Fibroblast of lung (primary cell): ENCODE measurements around the gene CTNNA1.

Source experiments
- CTCF ChIP-seq, 2 donors: IDR thresholded peaks in 1 of 2; conservative IDR thresholded peaks in 1 of 2; 1 replicate in 1 of 2; 2 replicates in 1 of 2; pipeline ENCODE4 v1.5.1; 2011 to 2012; ENCODE audit warnings: low read length in 2 of 2, control low read depth in 1 of 2, inconsistent platforms in 1 of 2, low read depth in 1 of 2, mild to moderate bottlenecking in 1 of 2
- EZH2 ChIP-seq: IDR thresholded peaks from 2 replicates; pipeline ENCODE4 v1.5.1; 2012; ENCODE audit warnings: low read length, control low read depth, mild to moderate bottlenecking; ENCODE audit errors: missing control alignments

- TF ChIP-seq CTCF (conservative IDR thresholded peaks at IDR 0.05 in 1 of 2, IDR thresholded peaks at IDR 0.05 in 1 of 2; ENCODE audit: low read depth in 1 of 2, low read length in 2 of 2) (no peak), EZH2 (no peak)
These were observed 177.3 kb downstream of the CTNNA1 start for GRCh38 chr5:138930371-138931097.
